Sciatic nerve (tissue), 2 donors: ENCODE results near the gene CAPN3. TPM values are rescaled to one million over a fixed set of nuclear protein-coding genes. Genes with fewer than 3 reads are reported as not detected.
"Not testable (repeated sequence)": the region's sequence is repeated elsewhere in the genome, so short reads cannot be mapped to it uniquely, and the experiment has no call there.

Source experiments
- ATAC-seq: fragments of 200-7000 bp; cut with Tn5 transposase; one replicate; pipeline ENCODE4 v1.9.1; 2020; ENCODE audit warnings: mild to moderate bottlenecking, moderate library complexity
- DNase-seq: peaks from one replicate; pipeline ENCODE4 v3.0.0-alpha.2; 2020; ENCODE audit warnings: low spot score
- intact Hi-C: fragments of 100-400 bp; cut with DNase I; formaldehyde crosslinking; loops from one replicate; pipeline ENCODE4 v1.14.2; 2022
- total RNA-seq: library from RNA; stranded (reverse); fragmentation: NEBNext Ultra II Directional; extraction: Animal tissue kit (Norgen Biotek cat#: 25700); gene quantifications from one replicate; pipeline ENCODE4 v1.2.1, GENCODE V29; 2021
- donor health status: DM: no; HTN: no; CAD: no.
- donor health status: DM: no; HTN: no; CAD: no.

Gene CAPN3
- 21.9 TPM for total RNA-seq

- intact Hi-C loops = no loop called here
- no peak for ATAC-seq
- DNase-seq = no peak
Measured at GRCh38 chr15:42359249-42359648, at the start of gene CAPN3. Gene CAPN3, plus strand, starts transcription at chr15:42359501. Its CDS starts 305 bp downstream, at chr15:42359806.

GRCh38 chr15:42313463-42313862, 45.8 kb upstream of the CAPN3 start:
- intact Hi-C loops = no loop called here
- no peak for DNase-seq
- no peak for ATAC-seq

- intact Hi-C loops = no loop called here
- ATAC-seq (no peak), DNase-seq (no peak)
Measured at GRCh38 chr15:42314818-42315217, 44.5 kb upstream of the CAPN3 start.

- no peak for DNase-seq
- ATAC-seq = no peak
- intact Hi-C loops = no loop called here
Measured at GRCh38 chr15:42315521-42315920, 43.8 kb upstream of the CAPN3 start.

GRCh38 chr15:42316282-42316805, 43.0 kb upstream of the CAPN3 start:
- intact Hi-C loops, ATAC-seq, DNase-seq: not testable (repeated sequence)

- DNase-seq (no peak), ATAC-seq (no peak)
- intact Hi-C loops = no loop called here
Measured at GRCh38 chr15:42319206-42319605, 40.1 kb upstream of the CAPN3 start.

GRCh38 chr15:42324308-42324707, 35.0 kb upstream of the CAPN3 start:
- DNase-seq (no peak), ATAC-seq (no peak)

GRCh38 chr15:42329161-42329560, 30.1 kb upstream of the CAPN3 start:
- intact Hi-C loops = no loop called here
- DNase-seq (no peak), ATAC-seq (no peak)

More at GRCh38 chr15:42324308-42324707, 35.0 kb upstream of the CAPN3 start:
- intact Hi-C loops = no loop called here

- ATAC-seq = no peak
- DNase-seq = no peak
- intact Hi-C loops = no loop called here
Measured at GRCh38 chr15:42329992-42330391, 29.3 kb upstream of the CAPN3 start.

- intact Hi-C loops = no loop called here
- no peak for ATAC-seq
- no peak for DNase-seq
Measured at GRCh38 chr15:42331235-42331634, 28.1 kb upstream of the CAPN3 start.

- intact Hi-C loops = no loop called here
- ATAC-seq = no peak
- DNase-seq = no peak
Measured at GRCh38 chr15:42332331-42332730, 27.0 kb upstream of the CAPN3 start.

GRCh38 chr15:42335074-42335473, 24.2 kb upstream of the CAPN3 start:
- DNase-seq (no peak), ATAC-seq (no peak)
- intact Hi-C loops = no loop called here

- DNase-seq, intact Hi-C loops, ATAC-seq: not testable (repeated sequence)
Measured at GRCh38 chr15:42336650-42337049, 22.7 kb upstream of the CAPN3 start.

- intact Hi-C loops, ATAC-seq, DNase-seq: not testable (repeated sequence)
Measured at GRCh38 chr15:42337104-42337503, 22.2 kb upstream of the CAPN3 start.

GRCh38 chr15:42338500-42338899, 20.8 kb upstream of the CAPN3 start:
- no peak for DNase-seq
- intact Hi-C loops = no loop called here
- ATAC-seq = no peak

GRCh38 chr15:42343596-42344232, 15.6 kb upstream of the CAPN3 start:
- DNase-seq = no peak
- intact Hi-C loops = no loop called here
- peak; percentile 14 for ATAC-seq

- intact Hi-C loops = no loop called here
Measured at GRCh38 chr15:42344763-42345162, 14.5 kb upstream of the CAPN3 start.

GRCh38 chr15:42345504-42345903, 13.8 kb upstream of the CAPN3 start:
- intact Hi-C loops = no loop called here
- ATAC-seq = no peak

More at GRCh38 chr15:42344763-42345162, 14.5 kb upstream of the CAPN3 start:
- DNase-seq (no peak), ATAC-seq (peak; percentile 96)

GRCh38 chr15:42348083-42348482, 11.2 kb upstream of the CAPN3 start:
- intact Hi-C loops = no loop called here
- DNase-seq (no peak), ATAC-seq (no peak)

More at GRCh38 chr15:42345504-42345903, 13.8 kb upstream of the CAPN3 start:
- no peak for DNase-seq

GRCh38 chr15:42349186-42349585, 10.1 kb upstream of the CAPN3 start:
- intact Hi-C loops = no loop called here
- DNase-seq = no peak
- no peak for ATAC-seq

GRCh38 chr15:42352401-42352800, 6.9 kb upstream of the CAPN3 start:
- DNase-seq (no peak), ATAC-seq (no peak)
- intact Hi-C loops = no loop called here
